Measurements from ENCODE around the gene WDR54. TPM values are rescaled to one million over a fixed set of nuclear protein-coding genes. Genes with fewer than 3 reads are reported as not detected.
A peak's percentile ranks its signal among the peaks of the same experiment; 100 is the strongest.

The WDR54 gene
- total and polyA plus RNA-seq, 10 of the 15 experiments (the other 5 are each of a cell fraction or from before 2014, with no cell fraction given), result 38.2 to 116 (median 89.1) TPM

DNA sequence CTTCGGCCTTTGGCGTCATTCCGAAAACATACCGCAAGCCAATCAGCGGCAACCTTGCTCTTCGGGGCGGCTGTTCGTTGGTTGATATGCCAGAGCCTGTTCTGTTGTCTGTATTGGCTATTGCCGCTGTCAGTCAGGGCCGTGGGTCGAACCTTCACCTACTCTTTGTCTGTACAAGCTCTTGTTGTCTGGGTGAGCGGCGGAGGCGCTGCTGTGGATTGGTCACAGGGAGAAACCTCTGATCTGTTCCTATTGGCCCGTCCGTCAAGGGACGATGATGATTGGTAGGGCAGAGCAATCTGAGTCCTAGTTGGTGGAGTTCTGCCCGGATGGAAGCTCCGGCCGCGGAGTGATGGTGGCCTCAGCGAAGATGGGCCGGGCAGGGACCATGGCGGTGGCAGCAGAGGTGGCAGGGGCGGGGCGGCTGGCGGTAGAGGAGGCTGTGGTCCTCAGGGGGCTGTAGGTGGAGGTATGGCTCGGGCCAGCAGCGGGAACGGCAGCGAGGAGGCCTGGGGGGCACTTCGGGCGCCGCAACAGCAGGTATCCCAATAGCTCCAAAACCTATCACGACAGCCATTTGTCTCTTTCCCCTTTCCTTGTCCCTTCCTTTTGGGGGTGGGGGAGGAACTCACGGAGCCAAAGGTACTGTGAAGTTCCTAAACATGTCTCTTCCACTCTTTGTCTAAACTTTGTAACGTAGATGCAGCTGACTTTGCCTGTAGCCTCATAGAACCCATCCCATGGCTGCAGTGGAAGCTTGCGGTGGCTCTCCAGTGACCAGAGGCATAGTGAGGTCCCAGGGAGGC, 36.8 kb downstream of the WDR54 start, which contains the start of gene WBP1:
TSS of gene WBP1 (plus strand) at position 307 of the 806 bp plus-strand sequence. CDS start at position 472, 165 bp downstream.
- H3K4me2 ChIP-seq (ENCODE audit: control insufficient read depth, insufficient read depth), result peak within 1 kb of the TSS; percentile 91
- DNase-seq (ENCODE audit: low read depth, low spot score) (peak; percentile 100), ATAC-seq (peak; percentile 90), FAIRE-seq (peak; percentile 99)
- ChIA-PET SMC1A (ENCODE audit: uncharacterized antibody, unreplicated experiment) (interaction anchor here (1.0 to 5.5 kb wide), 11 partner anchors 9 to 129 kb away, joined by 3 to 24 read pairs (median 7); partner anchors contain the start of genes C2orf81, CCDC142, TTC31 and WDR54), POLR2A (interaction anchor here (0.6 to 5.8 kb wide), 18 partner anchors 9 to 342 kb away, joined by 3 to 44 read pairs (median 4); partner anchors contain the start of genes C2orf81, CCDC142, HTRA2 and MOB1A), RAD21 (ENCODE audit: unreplicated experiment) (interaction anchor here (0.8 to 3.5 kb wide), 22 partner anchors 8 to 428 kb away, joined by 3 to 21 read pairs (median 4); partner anchors contain the start of genes AUP1, C2orf81, CCDC142 and HTRA2), CTCF (interaction anchor here (1.2 to 6.7 kb wide), 7 partner anchors 9 to 129 kb away, joined by 3 to 54 read pairs (median 10); partner anchors contain the start of genes AUP1, CCDC142, HTRA2 and TTC31)
- peaks cover 2 to 4% of the 10 kb centered on the region in 2 experiments; a peak in 3 of 4 replicates for H3K36me3 ChIP-seq (ENCODE audit: control insufficient read depth in 2 of 2, insufficient read depth in 2 of 2, low read length in 1 of 2)
- peak within 1 kb of the TSS; percentile 81 for H2AFZ ChIP-seq (ENCODE audit: control insufficient read depth, low read depth, low read length)
- H3K9me3 ChIP-seq (replicated peaks; ENCODE audit: control insufficient read depth, insufficient read depth, low read length), result no peaks in the 10 kb centered on the region
- peak within 1 kb of the TSS; percentile 96 for H3K27ac ChIP-seq (ENCODE audit: control insufficient read depth, insufficient read depth)
- no peaks in the 10 kb centered on the region for H3K27me3 ChIP-seq (replicated peaks in 1 of 2; ENCODE audit: control insufficient read depth in 2 of 2, insufficient read depth in 2 of 2, low read length in 1 of 2)
- in situ Hi-C loops (cut with MboI) (no loop called here), intact Hi-C loops (cut with micrococcal nuclease; ENCODE audit: unreplicated experiment) (loop anchor here (1.0 kb wide), 2 partner anchors 24 to 71 kb away; partner anchors contain the start of genes AUP1, CCDC142 and HTRA2)
- H3K4me1 ChIP-seq (ENCODE audit: control insufficient read depth, insufficient read depth, low read length), result peaks cover 19% of the 10 kb centered on the region
- H3K9ac ChIP-seq (ENCODE audit: control insufficient read depth, insufficient read depth, low read length), result peak within 1 kb of the TSS; percentile 93
- 2% methylated on average over 29 of the region's 38 CpGs for WGBS (ENCODE audit: insufficient coverage, insufficient replicate concordance, low lambda C conversion rate, missing lambda C conversion rate)
- H3K79me2 ChIP-seq (ENCODE audit: control insufficient read depth, insufficient read depth, low read length), result peaks cover 21% of the 10 kb centered on the region
- TSS peak; percentile 70 for BruUV-seq (replicated peaks)
- H4K20me1 ChIP-seq (ENCODE audit: control insufficient read depth, insufficient read depth), result no peaks in the 10 kb centered on the region
- peak within 1 kb of the TSS; percentile 99 for H3K4me3 ChIP-seq
- TF ChIP-seq BACH1 (IDR thresholded peaks at IDR 0.05; ENCODE audit: borderline replicate concordance) (0 out of 2 replicates have a peak, but pooled peaks have one; percentile 15), NFIC (IDR thresholded peaks at IDR 0.05; ENCODE audit: low read depth, low read length) (no peak; the same call in 1 of the 2 replicates), NFYA (IDR thresholded peaks at IDR 0.05; ENCODE audit: borderline replicate concordance, low read depth, low read length) (peak; percentile 50; the same call in 1 of the 2 replicates), EED (IDR thresholded peaks at IDR 0.05; ENCODE audit: low read depth) (no peak), KAT2A (conservative IDR thresholded peaks at IDR 0.05; ENCODE audit: control insufficient read depth, low read depth, low read length) (no peak), RAD21 (IDR thresholded peaks at IDR 0.05; ENCODE audit: insufficient read depth, low read depth, low read length) (no peak)
- TF ChIP-seq, protein P1, sequence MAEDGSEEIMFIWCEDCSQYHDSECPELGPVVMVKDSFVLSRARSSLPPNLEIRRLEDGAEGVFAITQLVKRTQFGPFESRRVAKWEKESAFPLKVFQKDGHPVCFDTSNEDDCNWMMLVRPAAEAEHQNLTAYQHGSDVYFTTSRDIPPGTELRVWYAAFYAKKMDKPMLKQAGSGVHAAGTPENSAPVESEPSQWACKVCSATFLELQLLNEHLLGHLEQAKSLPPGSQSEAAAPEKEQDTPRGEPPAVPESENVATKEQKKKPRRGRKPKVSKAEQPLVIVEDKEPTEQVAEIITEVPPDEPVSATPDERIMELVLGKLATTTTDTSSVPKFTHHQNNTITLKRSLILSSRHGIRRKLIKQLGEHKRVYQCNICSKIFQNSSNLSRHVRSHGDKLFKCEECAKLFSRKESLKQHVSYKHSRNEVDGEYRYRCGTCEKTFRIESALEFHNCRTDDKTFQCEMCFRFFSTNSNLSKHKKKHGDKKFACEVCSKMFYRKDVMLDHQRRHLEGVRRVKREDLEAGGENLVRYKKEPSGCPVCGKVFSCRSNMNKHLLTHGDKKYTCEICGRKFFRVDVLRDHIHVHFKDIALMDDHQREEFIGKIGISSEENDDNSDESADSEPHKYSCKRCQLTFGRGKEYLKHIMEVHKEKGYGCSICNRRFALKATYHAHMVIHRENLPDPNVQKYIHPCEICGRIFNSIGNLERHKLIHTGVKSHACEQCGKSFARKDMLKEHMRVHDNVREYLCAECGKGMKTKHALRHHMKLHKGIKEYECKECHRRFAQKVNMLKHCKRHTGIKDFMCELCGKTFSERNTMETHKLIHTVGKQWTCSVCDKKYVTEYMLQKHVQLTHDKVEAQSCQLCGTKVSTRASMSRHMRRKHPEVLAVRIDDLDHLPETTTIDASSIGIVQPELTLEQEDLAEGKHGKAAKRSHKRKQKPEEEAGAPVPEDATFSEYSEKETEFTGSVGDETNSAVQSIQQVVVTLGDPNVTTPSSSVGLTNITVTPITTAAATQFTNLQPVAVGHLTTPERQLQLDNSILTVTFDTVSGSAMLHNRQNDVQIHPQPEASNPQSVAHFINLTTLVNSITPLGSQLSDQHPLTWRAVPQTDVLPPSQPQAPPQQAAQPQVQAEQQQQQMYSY (CRISPR knock-in tag; IDR thresholded peaks at IDR 0.05), result no peak
- TF ChIP-seq, protein P2, sequence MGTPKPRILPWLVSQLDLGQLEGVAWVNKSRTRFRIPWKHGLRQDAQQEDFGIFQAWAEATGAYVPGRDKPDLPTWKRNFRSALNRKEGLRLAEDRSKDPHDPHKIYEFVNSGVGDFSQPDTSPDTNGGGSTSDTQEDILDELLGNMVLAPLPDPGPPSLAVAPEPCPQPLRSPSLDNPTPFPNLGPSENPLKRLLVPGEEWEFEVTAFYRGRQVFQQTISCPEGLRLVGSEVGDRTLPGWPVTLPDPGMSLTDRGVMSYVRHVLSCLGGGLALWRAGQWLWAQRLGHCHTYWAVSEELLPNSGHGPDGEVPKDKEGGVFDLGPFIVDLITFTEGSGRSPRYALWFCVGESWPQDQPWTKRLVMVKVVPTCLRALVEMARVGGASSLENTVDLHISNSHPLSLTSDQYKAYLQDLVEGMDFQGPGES (IDR thresholded peaks at IDR 0.05), result peak; percentile 96
- TF ChIP-seq, protein P3, sequence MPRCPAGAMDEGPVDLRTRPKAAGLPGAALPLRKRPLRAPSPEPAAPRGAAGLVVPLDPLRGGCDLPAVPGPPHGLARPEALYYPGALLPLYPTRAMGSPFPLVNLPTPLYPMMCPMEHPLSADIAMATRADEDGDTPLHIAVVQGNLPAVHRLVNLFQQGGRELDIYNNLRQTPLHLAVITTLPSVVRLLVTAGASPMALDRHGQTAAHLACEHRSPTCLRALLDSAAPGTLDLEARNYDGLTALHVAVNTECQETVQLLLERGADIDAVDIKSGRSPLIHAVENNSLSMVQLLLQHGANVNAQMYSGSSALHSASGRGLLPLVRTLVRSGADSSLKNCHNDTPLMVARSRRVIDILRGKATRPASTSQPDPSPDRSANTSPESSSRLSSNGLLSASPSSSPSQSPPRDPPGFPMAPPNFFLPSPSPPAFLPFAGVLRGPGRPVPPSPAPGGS (IDR thresholded peaks at IDR 0.05; ENCODE audit: borderline replicate concordance, insufficient read depth, low read depth, low read length, poor library complexity, severe bottlenecking), result peak; percentile 11
- TF ChIP-seq, protein P4, sequence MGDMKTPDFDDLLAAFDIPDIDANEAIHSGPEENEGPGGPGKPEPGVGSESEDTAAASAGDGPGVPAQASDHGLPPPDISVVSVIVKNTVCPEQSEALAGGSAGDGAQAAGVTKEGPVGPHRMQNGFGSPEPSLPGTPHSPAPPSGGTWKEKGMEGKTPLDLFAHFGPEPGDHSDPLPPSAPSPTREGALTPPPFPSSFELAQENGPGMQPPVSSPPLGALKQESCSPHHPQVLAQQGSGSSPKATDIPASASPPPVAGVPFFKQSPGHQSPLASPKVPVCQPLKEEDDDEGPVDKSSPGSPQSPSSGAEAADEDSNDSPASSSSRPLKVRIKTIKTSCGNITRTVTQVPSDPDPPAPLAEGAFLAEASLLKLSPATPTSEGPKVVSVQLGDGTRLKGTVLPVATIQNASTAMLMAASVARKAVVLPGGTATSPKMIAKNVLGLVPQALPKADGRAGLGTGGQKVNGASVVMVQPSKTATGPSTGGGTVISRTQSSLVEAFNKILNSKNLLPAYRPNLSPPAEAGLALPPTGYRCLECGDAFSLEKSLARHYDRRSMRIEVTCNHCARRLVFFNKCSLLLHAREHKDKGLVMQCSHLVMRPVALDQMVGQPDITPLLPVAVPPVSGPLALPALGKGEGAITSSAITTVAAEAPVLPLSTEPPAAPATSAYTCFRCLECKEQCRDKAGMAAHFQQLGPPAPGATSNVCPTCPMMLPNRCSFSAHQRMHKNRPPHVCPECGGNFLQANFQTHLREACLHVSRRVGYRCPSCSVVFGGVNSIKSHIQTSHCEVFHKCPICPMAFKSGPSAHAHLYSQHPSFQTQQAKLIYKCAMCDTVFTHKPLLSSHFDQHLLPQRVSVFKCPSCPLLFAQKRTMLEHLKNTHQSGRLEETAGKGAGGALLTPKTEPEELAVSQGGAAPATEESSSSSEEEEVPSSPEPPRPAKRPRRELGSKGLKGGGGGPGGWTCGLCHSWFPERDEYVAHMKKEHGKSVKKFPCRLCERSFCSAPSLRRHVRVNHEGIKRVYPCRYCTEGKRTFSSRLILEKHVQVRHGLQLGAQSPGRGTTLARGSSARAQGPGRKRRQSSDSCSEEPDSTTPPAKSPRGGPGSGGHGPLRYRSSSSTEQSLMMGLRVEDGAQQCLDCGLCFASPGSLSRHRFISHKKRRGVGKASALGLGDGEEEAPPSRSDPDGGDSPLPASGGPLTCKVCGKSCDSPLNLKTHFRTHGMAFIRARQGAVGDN (IDR thresholded peaks at IDR 0.05), result no peak

Measured in GM12878 (cell line).